Smooth muscle cell (in vitro differentiated cells): ENCODE measurements around the gene TES. TPM values are rescaled to one million over a fixed set of nuclear protein-coding genes. Genes with fewer than 3 reads are reported as not detected.

Experiments
- DNase-seq: peaks from one replicate; lab custom pipeline; 2025; ENCODE audit not compliant: unreplicated experiment; lab: John Stamatoyannopoulos, UW
- H2AFZ ChIP-seq: fragments of 200-600 bp; sonication (generic); 2 replicates; pipeline ENCODE4 v1.6.0; 2016; ENCODE audit warnings: antibody characterized with exemption, low read depth, mild to moderate bottlenecking
- H3F3A ChIP-seq: fragments of 200-600 bp; sonication (generic); 2 replicates; pipeline ENCODE4 v1.6.0; 2017; ENCODE audit warnings: antibody characterized with exemption, low read depth
- H3K27ac ChIP-seq: fragments of 200-600 bp; sonication (generic); 2 replicates; pipeline ENCODE4 v1.5.1; 2016; ENCODE audit warnings: low read depth, mild to moderate bottlenecking
- H3K27me3 ChIP-seq: fragments of 200-600 bp; sonication (generic); 2 replicates; pipeline ENCODE4 v1.6.1; 2016; ENCODE audit warnings: low read depth, mild to moderate bottlenecking
- H3K36me3 ChIP-seq: fragments of 200-600 bp; sonication (generic); 2 replicates; pipeline ENCODE4 v1.5.1; 2016; ENCODE audit warnings: low read depth
- H3K4me1 ChIP-seq: fragments of 200-600 bp; sonication (generic); 2 replicates; pipeline ENCODE4 v1.5.1; 2016; ENCODE audit warnings: low read depth
- H3K4me2 ChIP-seq: fragments of 200-600 bp; sonication (generic); 2 replicates; pipeline ENCODE4 v1.6.0; 2016; ENCODE audit warnings: mild to moderate bottlenecking
- H3K4me3 ChIP-seq: fragments of 200-600 bp; sonication (generic); 2 replicates; pipeline ENCODE4 v1.5.1; 2016; ENCODE audit warnings: mild to moderate bottlenecking
- H3K79me2 ChIP-seq: fragments of 200-600 bp; sonication (generic); 2 replicates; pipeline ENCODE4 v1.6.0; 2016; ENCODE audit warnings: low read depth, mild to moderate bottlenecking
- H3K9ac ChIP-seq: fragments of 200-600 bp; sonication (generic); 2 replicates; pipeline ENCODE4 v1.6.0; 2016; ENCODE audit warnings: low read depth
- H3K9me3 ChIP-seq: fragments of 200-600 bp; sonication (generic); replicated peaks from 2 replicates; pipeline ENCODE4 v1.5.1; 2016; ENCODE audit warnings: low read depth
- H4K20me1 ChIP-seq: fragments of 200-600 bp; sonication (generic); 2 replicates; pipeline ENCODE4 v1.6.0; 2016; ENCODE audit warnings: low read depth
- WGBS: methylation state at CpG from one replicate; pipeline ENCODE4 v1.1.7; 2016; ENCODE audit warnings: low lambda C conversion rate; 5-methylcytosine and 5-hydroxymethylcytosine counted together
- polyA plus RNA-seq: library from polyadenylated mRNA; unstranded; fragments of >200 nt; fragmentation: Nextera tagmentation; extraction: Ambion mirVana; gene quantifications from 2 replicates; pipeline ENCODE4 v1.2.1, GENCODE V29; 2016
- total RNA-seq: library from RNA; depleted of rRNA; stranded (reverse); fragments of >200 nt; gene quantifications from 2 replicates; pipeline ENCODE4 v1.2.3, GENCODE V29; 2014
- TF ChIP-seq, protein P1 (sequence below): fragments of 200-600 bp; sonication (generic); IDR thresholded peaks from 2 replicates; pipeline ENCODE4 v1.5.1; 2017; ENCODE audit warnings: borderline replicate concordance, mild to moderate bottlenecking, antibody characterized with exemption; ENCODE audit not compliant: insufficient read depth, poor library complexity, severe bottlenecking

The TES gene
- total and polyA plus RNA-seq, 2 experiments from 2014 or later, result 74.6 to 149 TPM

- no peak for DNase-seq
- Histone ChIP-seq H3K79me2 (peaks cover 65% of the 10 kb centered on the region), H3K4me3 (no peak overlapping the region), H3K27ac (no peak overlapping the region), H3F3A (no peaks in the 10 kb centered on the region), H3K9me3 (no peaks in the 10 kb centered on the region), H2AFZ (no peak overlapping the region), H3K4me1 (no peaks in the 10 kb centered on the region), H3K9ac (no peak overlapping the region), H3K36me3 (peaks cover 16% of the 10 kb centered on the region), H3K27me3 (no peaks in the 10 kb centered on the region), H4K20me1 (peaks cover 86% of the 10 kb centered on the region), H3K4me2 (no peak overlapping the region)
- WGBS, result 96% methylated on average over 2 of the region's 2 CpGs
- TF ChIP-seq, protein P1, sequence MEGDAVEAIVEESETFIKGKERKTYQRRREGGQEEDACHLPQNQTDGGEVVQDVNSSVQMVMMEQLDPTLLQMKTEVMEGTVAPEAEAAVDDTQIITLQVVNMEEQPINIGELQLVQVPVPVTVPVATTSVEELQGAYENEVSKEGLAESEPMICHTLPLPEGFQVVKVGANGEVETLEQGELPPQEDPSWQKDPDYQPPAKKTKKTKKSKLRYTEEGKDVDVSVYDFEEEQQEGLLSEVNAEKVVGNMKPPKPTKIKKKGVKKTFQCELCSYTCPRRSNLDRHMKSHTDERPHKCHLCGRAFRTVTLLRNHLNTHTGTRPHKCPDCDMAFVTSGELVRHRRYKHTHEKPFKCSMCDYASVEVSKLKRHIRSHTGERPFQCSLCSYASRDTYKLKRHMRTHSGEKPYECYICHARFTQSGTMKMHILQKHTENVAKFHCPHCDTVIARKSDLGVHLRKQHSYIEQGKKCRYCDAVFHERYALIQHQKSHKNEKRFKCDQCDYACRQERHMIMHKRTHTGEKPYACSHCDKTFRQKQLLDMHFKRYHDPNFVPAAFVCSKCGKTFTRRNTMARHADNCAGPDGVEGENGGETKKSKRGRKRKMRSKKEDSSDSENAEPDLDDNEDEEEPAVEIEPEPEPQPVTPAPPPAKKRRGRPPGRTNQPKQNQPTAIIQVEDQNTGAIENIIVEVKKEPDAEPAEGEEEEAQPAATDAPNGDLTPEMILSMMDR, result no peak
Observed at GRCh38 chr7:116239434-116239833, 29.1 kb downstream of the TES start.

DNA sequence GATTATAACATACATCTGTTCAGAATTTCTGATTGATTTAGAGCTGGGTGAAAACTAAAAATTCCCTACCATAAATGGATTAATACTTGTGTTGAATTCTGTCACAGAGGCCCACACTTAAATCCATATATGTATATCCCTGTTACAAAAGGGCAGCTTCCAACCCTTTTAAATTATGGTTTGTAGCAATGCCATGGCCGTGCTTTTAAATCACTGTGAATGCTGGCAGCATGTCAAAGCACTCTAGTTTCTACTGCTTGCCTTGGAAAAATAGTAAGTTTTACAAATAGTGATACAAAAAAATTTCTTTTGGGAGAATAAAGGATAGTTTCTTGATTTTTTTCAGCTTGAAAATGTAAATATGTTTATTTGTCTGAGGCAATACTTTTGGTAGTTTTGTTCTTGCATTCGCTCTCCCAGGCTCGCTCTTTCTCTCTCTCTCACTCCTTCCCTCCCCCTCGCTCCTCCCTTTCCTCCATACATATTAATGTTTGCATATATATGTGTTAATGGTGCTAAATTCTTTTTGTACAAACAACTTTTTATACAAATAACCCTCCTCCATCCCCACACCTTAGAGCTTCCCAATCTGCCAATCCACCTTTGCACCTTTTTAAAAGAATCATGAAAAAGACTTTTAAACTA is 29.8 kb downstream of the TES start:
- no peaks in the 10 kb centered on the region for H3F3A ChIP-seq
- H3K36me3 ChIP-seq, result peaks cover 19% of the 10 kb centered on the region
- H4K20me1 ChIP-seq, result peaks cover 79% of the 10 kb centered on the region
- TF ChIP-seq, protein P1, result no peak
- H3K27ac ChIP-seq, result no peak overlapping the region
- H3K27me3 ChIP-seq, result no peaks in the 10 kb centered on the region
- no peaks in the 10 kb centered on the region for H3K4me1 ChIP-seq
- no peak overlapping the region for H3K4me2 ChIP-seq
- no peak overlapping the region for H2AFZ ChIP-seq
- WGBS, result 91% methylated on average over 4 of the region's 4 CpGs
- H3K9ac ChIP-seq, result no peak overlapping the region
- peaks cover 58% of the 10 kb centered on the region for H3K79me2 ChIP-seq
- no peak overlapping the region for H3K4me3 ChIP-seq
- H3K9me3 ChIP-seq, result no peaks in the 10 kb centered on the region
- DNase-seq, result no peak

- no peaks in the 10 kb centered on the region for H3K9me3 ChIP-seq
- DNase-seq, result no peak
- no peak overlapping the region for H3K27ac ChIP-seq
- no peaks in the 10 kb centered on the region for H3K27me3 ChIP-seq
- no peak overlapping the region for H3K4me3 ChIP-seq
- H3F3A ChIP-seq, result no peaks in the 10 kb centered on the region
- no peak overlapping the region for H2AFZ ChIP-seq
- TF ChIP-seq, protein P1, result no peak
- H3K36me3 ChIP-seq, result peaks cover 24% of the 10 kb centered on the region
- H3K9ac ChIP-seq, result no peak overlapping the region
- H3K4me1 ChIP-seq, result no peaks in the 10 kb centered on the region
- H3K79me2 ChIP-seq, result peaks cover 55% of the 10 kb centered on the region
- peaks cover 75% of the 10 kb centered on the region for H4K20me1 ChIP-seq
- H3K4me2 ChIP-seq, result no peak overlapping the region
Observed at GRCh38 chr7:116241291-116241690, 31.0 kb downstream of the TES start.

GRCh38 chr7:116242178-116242577 is 31.8 kb downstream of the TES start:
- Histone ChIP-seq H3K79me2 (peaks cover 56% of the 10 kb centered on the region), H3K27ac (no peak overlapping the region), H3K4me2 (no peak overlapping the region), H4K20me1 (peaks cover 74% of the 10 kb centered on the region), H3F3A (no peaks in the 10 kb centered on the region), H3K9ac (no peak overlapping the region), H3K9me3 (no peaks in the 10 kb centered on the region), H3K4me3 (no peak overlapping the region), H3K36me3 (peaks cover 15% of the 10 kb centered on the region), H2AFZ (no peak overlapping the region), H3K27me3 (no peaks in the 10 kb centered on the region), H3K4me1 (no peaks in the 10 kb centered on the region)
- WGBS, result 95% methylated on average over 1 of the region's 1 CpG
- no peak for DNase-seq
- TF ChIP-seq, protein P1, result no peak
